HepG2 (cell line): Measurements from ENCODE around the gene TSPAN9. TPM values are rescaled to one million over a fixed set of nuclear protein-coding genes. Genes with fewer than 3 reads are reported as not detected.

Source experiments
- BCL6 ChIP-seq: IDR thresholded peaks from 2 replicates; pipeline ENCODE4 v1.6.1; 2016; ENCODE audit warnings: missing genetic modification reagents, missing compliant biosample characterization
- DZIP1 ChIP-seq: sonication (generic); formaldehyde crosslinking; IDR thresholded peaks from 2 replicates; pipeline ENCODE4 v1.5.0; 2020; ENCODE audit warnings: mild to moderate bottlenecking, missing genetic modification reagents
- EZH2 ChIP-seq: conservative IDR thresholded peaks from 2 replicates; pipeline ENCODE4 v1.6.1; 2012; ENCODE audit warnings: mild to moderate bottlenecking, low read depth, low read length, moderate library complexity
- FLYWCH1 ChIP-seq: sonication (generic); formaldehyde crosslinking; IDR thresholded peaks from 2 replicates; pipeline ENCODE4 v1.8.1; 2023; ENCODE audit warnings: mild to moderate bottlenecking, missing genetic modification reagents
- GATAD2A ChIP-seq: IDR thresholded peaks from 2 replicates; pipeline ENCODE4 v1.6.1; 2016
- LCORL ChIP-seq, 2 experiments: fragments of 450-650 bp in 1 of 2; sonication (generic) in 1 of 2; formaldehyde crosslinking in 1 of 2; IDR thresholded peaks; 2 replicates each; pipeline versions ENCODE4 v1.5.0 to v1.6.1; 2017 to 2020; ENCODE audit warnings: antibody characterized with exemption in 1 of 2, missing genetic modification reagents in 1 of 2
- MEIS2 ChIP-seq: sonication (generic); formaldehyde crosslinking; IDR thresholded peaks from 2 replicates; pipeline ENCODE4 v1.9.0; 2021; ENCODE audit warnings: mild to moderate bottlenecking, missing genetic modification reagents
- MIXL1 ChIP-seq: IDR thresholded peaks from 2 replicates; pipeline ENCODE4 v1.6.1; 2016
- NAIF1 ChIP-seq: sonication (generic); formaldehyde crosslinking; IDR thresholded peaks from 2 replicates; pipeline ENCODE4 v1.5.0; 2020; ENCODE audit warnings: mild to moderate bottlenecking, missing genetic modification reagents, borderline replicate concordance
- NFE2 ChIP-seq: sonication (generic); formaldehyde crosslinking; IDR thresholded peaks from 2 replicates; pipeline ENCODE4 v1.4.0; 2020; ENCODE audit warnings: missing genetic modification reagents
- TEAD3 ChIP-seq: optimal IDR thresholded peaks from 2 replicates; pipeline ENCODE3; 2016; ENCODE audit warnings: borderline replicate concordance
- TGIF2 ChIP-seq: IDR thresholded peaks from 2 replicates; pipeline ENCODE4 v1.6.1; 2016; ENCODE audit warnings: control low read depth, missing compliant biosample characterization
- THRA ChIP-seq: sonication (generic); formaldehyde crosslinking; IDR thresholded peaks from 2 replicates; pipeline ENCODE4 v1.4.0; 2020; ENCODE audit warnings: missing genetic modification reagents, borderline replicate concordance
- THYN1 ChIP-seq: sonication (generic); formaldehyde crosslinking; IDR thresholded peaks from 2 replicates; pipeline ENCODE4 v1.8.1; 2023; ENCODE audit warnings: low read depth, mild to moderate bottlenecking, moderate library complexity, missing genetic modification reagents, borderline replicate concordance
- ZBTB43 ChIP-seq: sonication (generic); formaldehyde crosslinking; conservative IDR thresholded peaks from 2 replicates; pipeline ENCODE4 v1.4.0; 2020; ENCODE audit warnings: missing genetic modification reagents
- ZFX ChIP-seq: sonication (generic); formaldehyde crosslinking; IDR thresholded peaks from 2 replicates; pipeline ENCODE4 v1.4.0; 2020; ENCODE audit warnings: mild to moderate bottlenecking, low read depth, missing genetic modification reagents, moderate library complexity
- ZNF121 ChIP-seq: sonication (generic); formaldehyde crosslinking; IDR thresholded peaks from 2 replicates; pipeline ENCODE4 v1.5.0; 2020; ENCODE audit warnings: mild to moderate bottlenecking, missing genetic modification reagents
- ZNF326 ChIP-seq: sonication (generic); formaldehyde crosslinking; IDR thresholded peaks from 2 replicates; pipeline ENCODE4 v1.4.0; 2020; ENCODE audit warnings: missing genetic modification reagents, borderline replicate concordance
- ZNF605 ChIP-seq: sonication (generic); formaldehyde crosslinking; IDR thresholded peaks from 2 replicates; pipeline ENCODE4 v1.8.0; 2022; ENCODE audit warnings: mild to moderate bottlenecking, missing genetic modification reagents
- ZNF770 ChIP-seq: sonication (generic); formaldehyde crosslinking; IDR thresholded peaks from 2 replicates; pipeline ENCODE4 v1.5.0; 2020; ENCODE audit warnings: mild to moderate bottlenecking, missing genetic modification reagents
- ZSCAN21 ChIP-seq: sonication (generic); formaldehyde crosslinking; IDR thresholded peaks from 2 replicates; pipeline ENCODE4 v1.8.0; 2022; ENCODE audit warnings: mild to moderate bottlenecking, missing genetic modification reagents, moderate library complexity, borderline replicate concordance
- polyA plus RNA-seq, 8 experiments: library from polyadenylated mRNA; depleted of rRNA in 3 of 8; stranded (reverse) in 7 of 8; unstranded in 1 of 8; fragments of >200 nt; fragmentation: Illumina TruSeq in 4 of 8; extraction: Trizol in 4 of 8; gene quantifications; 2 replicates each; pipeline versions ENCODE4 v1.2.1 to v1.2.3, GENCODE V29; 2011 to 2016; ENCODE audit warnings: low read depth in 4 of 8, missing spikeins in 1 of 8, mixed read lengths in 1 of 8; ENCODE audit not compliant: insufficient read depth in 1 of 8
- total RNA-seq, 5 experiments: library from RNA; depleted of rRNA; stranded (reverse); fragments of >200 nt; fragmentation: Illumina TruSeq; extraction: Trizol; gene quantifications; 2 replicates each; pipeline ENCODE4 v1.2.3, GENCODE V29; 2016; ENCODE audit warnings: low read depth in 1 of 5

Gene TSPAN9
- total and polyA plus RNA-seq, 2 of the 13 experiments (the other 11 are each of a cell fraction or from before 2014, with no cell fraction given), result 18.1 to 42.3 TPM

GRCh38 chr12:3055704-3056467 lies 21.3 kb upstream of the TSPAN9 start (continued):
- no peak for TF ChIP-seq LCORL (IDR thresholded peaks at IDR 0.05)
- peak; percentile 25; the same call in 1 of the 2 replicates for TF ChIP-seq LCORL (CRISPR knock-in tag; IDR thresholded peaks at IDR 0.05)
- no peak for TF ChIP-seq EZH2
- TF ChIP-seq BCL6, result peak; percentile 86
- 0 out of 2 replicates have a peak, but pooled peaks have one; percentile 41 for TF ChIP-seq ZSCAN21
- TF ChIP-seq ZNF121, result peak; percentile 13; the same call in 1 of the 2 replicates
- TF ChIP-seq TGIF2 (CRISPR knock-in tag), result no peak
- TF ChIP-seq GATAD2A (CRISPR knock-in tag), result 0 out of 2 replicates have a peak, but pooled peaks have one; percentile 7
- no peak for TF ChIP-seq MIXL1
- peak; percentile 95 for TF ChIP-seq TEAD3 (CRISPR knock-in tag)
- TF ChIP-seq THYN1 (CRISPR knock-in tag), result no peak
- no peak for TF ChIP-seq NAIF1 (CRISPR knock-in tag)
- no peak for TF ChIP-seq FLYWCH1
- TF ChIP-seq ZNF605 (CRISPR knock-in tag), result no peak
- no peak for TF ChIP-seq ZNF326 (CRISPR knock-in tag)
- TF ChIP-seq NFE2 (CRISPR knock-in tag), result no peak
- peak; percentile 35; the same call in 1 of the 2 replicates for TF ChIP-seq THRA (CRISPR knock-in tag)
- TF ChIP-seq MEIS2 (CRISPR knock-in tag), result no peak
- TF ChIP-seq ZBTB43 (CRISPR knock-in tag), result 0 out of 2 replicates have a peak, but pooled peaks have one; percentile 21
- TF ChIP-seq ZNF770 (CRISPR knock-in tag), result peak; percentile 95
- TF ChIP-seq DZIP1 (CRISPR knock-in tag), result no peak
- peak; percentile 31; the same call in 1 of the 2 replicates for TF ChIP-seq ZFX (CRISPR knock-in tag)
